Sigmoid colon (tissue), 4 donors: ENCODE data around the gene TRPM4.

Experiments used
- CTCF ChIP-seq, 4 experiments: fragments of 450-650 bp in 3 of 4; fragments of 200-600 bp in 1 of 4; IDR thresholded peaks; one replicate each; pipeline ENCODE4 v1.5.1; 2016 to 2019; ENCODE audit warnings: antibody characterized with exemption in 4 of 4, mild to moderate bottlenecking in 3 of 4, moderate library complexity in 2 of 4
- POLR2A ChIP-seq, 2 donors: fragments of 450-650 bp; IDR thresholded peaks; one replicate each; pipeline ENCODE4 v1.6.1; 2016; ENCODE audit warnings: antibody characterized with exemption in 2 of 2, mild to moderate bottlenecking in 2 of 2, moderate library complexity in 2 of 2
- POLR2AphosphoS5 ChIP-seq, 4 donors: sonication (generic); formaldehyde crosslinking; IDR thresholded peaks; one replicate each; pipeline ENCODE4 v1.6.1; 2017; ENCODE audit warnings: antibody characterized with exemption in 4 of 4

DNA sequence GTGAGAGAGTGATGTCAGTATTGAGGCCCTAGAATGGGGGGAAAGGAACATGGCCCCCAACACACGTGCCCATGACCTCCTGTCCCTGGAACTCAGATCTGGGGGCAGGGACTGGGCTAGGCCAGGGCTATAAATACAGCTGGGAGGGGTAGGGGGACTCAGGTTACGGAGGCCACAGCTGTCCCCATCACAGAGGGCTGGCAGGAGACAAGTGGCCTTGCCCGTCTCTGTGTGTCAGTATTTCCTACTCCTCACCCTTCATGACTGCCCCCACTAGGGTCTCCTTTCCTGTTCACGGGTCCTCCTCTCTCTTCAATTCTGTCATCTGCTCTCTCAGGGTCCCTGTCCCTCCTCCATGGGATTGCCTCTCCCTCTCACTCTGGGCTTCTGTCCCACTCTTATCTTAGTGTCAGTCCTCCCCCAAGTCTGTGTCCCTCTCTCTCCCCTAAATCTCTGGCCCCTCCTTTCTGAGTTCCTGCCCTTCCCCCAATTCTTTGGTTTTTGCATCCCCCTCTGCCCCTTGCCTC is 1.7 kb upstream of the TRPM4 start:
- TF ChIP-seq CTCF (IDR thresholded peaks at IDR 0.05) (no peak), POLR2A (IDR thresholded peaks at IDR 0.05) (no peak), POLR2AphosphoS5 (IDR thresholded peaks at IDR 0.05) (no peak)
